Common myeloid progenitor, CD34-positive (primary cell): ENCODE measurements around the gene RALB.

ENCODE experiments used
- CTCF ChIA-PET: fragments of 350-600 bp; sonication (Branson Sonifier 250); formaldehyde crosslinking; loops from one replicate; lab custom pipeline; 2021; ENCODE audit warnings: antibody characterized with exemption; lab: Charles Lee
- POLR2A ChIA-PET: fragments of 350-600 bp; sonication (Branson Sonifier 250); formaldehyde crosslinking; loops from one replicate; lab custom pipeline; 2021; ENCODE audit warnings: antibody characterized with exemption; lab: Charles Lee
- DNase-seq, 3 donors: peaks; one replicate each; pipeline versions ENCODE4 v3.0.0 to v3.0.0-alpha.2; 2013
- H3K27ac ChIP-seq, 2 experiments: 1 replicate in 1 of 2; 2 replicates in 1 of 2; pipeline ENCODE4 v1.7.0; 2013; ENCODE audit warnings: inconsistent platforms in 2 of 2, low read length in 2 of 2, mild to moderate bottlenecking in 2 of 2, low read depth in 1 of 2, moderate library complexity in 1 of 2; ENCODE audit not compliant: severe bottlenecking in 2 of 2, insufficient read depth in 1 of 2, poor library complexity in 1 of 2
- H3K27me3 ChIP-seq, 5 experiments: replicated peaks in 2 of 5; 1 replicate in 3 of 5; 2 replicates in 2 of 5; pipeline versions ENCODE4 v1.6.1 to v1.7.0; 2013; ENCODE audit warnings: low read length in 4 of 5, mild to moderate bottlenecking in 2 of 5, moderate library complexity in 2 of 5, inconsistent platforms in 1 of 5; ENCODE audit not compliant: insufficient read depth in 5 of 5, control insufficient read depth in 4 of 5
- H3K36me3 ChIP-seq, 4 experiments: 1 replicate in 2 of 4; 2 replicates in 2 of 4; pipeline versions ENCODE4 v1.6.1 to v1.7.0; 2013; ENCODE audit warnings: low read length in 3 of 4, control low read depth in 1 of 4, mild to moderate bottlenecking in 1 of 4; ENCODE audit not compliant: control insufficient read depth in 4 of 4, insufficient read depth in 4 of 4
- H3K4me1 ChIP-seq, 4 experiments: 1 replicate in 3 of 4; 2 replicates in 1 of 4; pipeline versions ENCODE4 v1.6.1 to v1.7.1; 2013; ENCODE audit warnings: low read length in 3 of 4, mild to moderate bottlenecking in 3 of 4, control low read depth in 1 of 4, inconsistent platforms in 1 of 4, moderate library complexity in 1 of 4; ENCODE audit not compliant: control insufficient read depth in 4 of 4, insufficient read depth in 4 of 4; ENCODE audit errors: control extremely low read depth in 1 of 4
- H3K4me3 ChIP-seq, 7 experiments: 1 replicate in 4 of 7; 2 replicates in 3 of 7; pipeline versions ENCODE4 v1.5.1 to v1.7.0; 2013; ENCODE audit warnings: mild to moderate bottlenecking in 7 of 7, low read length in 6 of 7, moderate library complexity in 6 of 7, inconsistent platforms in 2 of 7, low read depth in 2 of 7, control low read depth in 1 of 7; ENCODE audit not compliant: insufficient read depth in 4 of 7, control insufficient read depth in 1 of 7; ENCODE audit errors: extremely low read depth in 1 of 7
- H3K9me3 ChIP-seq, 5 experiments: 1 replicate in 4 of 5; 2 replicates in 1 of 5; pipeline versions ENCODE4 v1.6.1 to v1.7.1; 2013; ENCODE audit warnings: low read length in 4 of 5, mild to moderate bottlenecking in 2 of 5, inconsistent platforms in 1 of 5, low read depth in 1 of 5, moderate library complexity in 1 of 5; ENCODE audit not compliant: control insufficient read depth in 4 of 5, insufficient read depth in 2 of 5; ENCODE audit errors: control extremely low read depth in 1 of 5
- WGBS: methylation state at CpG from one replicate; pipeline ENCODE4 v1.1.5; 2013; ENCODE audit not compliant: insufficient coverage; 5-methylcytosine and 5-hydroxymethylcytosine counted together

The RALB gene

DNA sequence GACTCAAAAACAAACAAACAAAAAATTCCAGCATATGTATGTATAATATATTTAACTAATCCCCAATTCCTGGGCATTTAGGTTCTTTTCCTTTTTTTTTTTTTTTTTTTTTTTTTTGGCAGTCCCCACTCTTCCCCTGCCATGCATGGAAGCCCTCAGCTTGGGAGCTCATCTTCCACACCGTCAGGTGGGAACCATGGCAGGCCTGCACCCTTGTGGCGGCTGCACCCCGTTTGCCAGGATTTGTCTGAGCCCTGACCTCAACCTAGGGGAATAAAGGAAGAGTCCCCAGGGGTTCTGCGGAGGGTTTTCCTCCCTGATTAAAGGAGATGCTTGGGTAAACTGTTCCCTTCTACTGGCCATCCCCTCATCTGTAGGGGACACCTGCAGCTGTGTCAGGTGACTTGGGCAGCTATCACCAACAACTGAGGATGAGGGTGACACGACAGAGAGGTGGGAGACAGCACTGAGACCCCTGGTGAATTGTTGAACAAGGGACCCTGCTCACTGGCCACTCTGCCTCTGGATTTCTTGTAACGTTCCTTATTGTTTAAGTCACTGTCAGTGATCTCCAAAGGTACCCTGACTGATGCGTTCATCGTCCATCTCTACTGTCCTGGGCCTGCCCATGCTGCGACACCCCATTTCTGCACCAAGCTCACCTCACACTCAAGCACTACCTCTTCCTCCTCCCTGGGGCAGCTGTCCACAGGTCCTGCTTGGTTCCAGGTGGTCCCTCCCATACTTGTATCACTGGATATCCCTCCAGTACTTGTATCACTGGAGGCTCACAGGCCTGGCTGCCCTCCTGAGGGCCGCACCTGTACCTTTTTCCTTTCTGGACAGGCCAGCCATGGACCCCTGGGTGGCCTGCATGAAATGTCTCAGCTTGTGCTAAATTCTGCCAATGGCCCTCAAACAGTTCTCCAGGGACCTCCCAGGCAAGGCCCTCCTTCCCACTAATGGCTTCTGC, 44.0 kb upstream of the RALB start:
- H3K9me3 ChIP-seq, result no peaks in the 10 kb centered on the region
- ChIA-PET POLR2A (no interaction called here), CTCF (interaction anchor here (0.6 to 1.2 kb wide), 4 partner anchors 9 to 525 kb away, joined by 3 to 4 read pairs (median 3); no protein-coding TSS in a partner anchor)
- H3K36me3 ChIP-seq, result no peaks in the 10 kb centered on the region
- no peaks in the 10 kb centered on the region for H3K27me3 ChIP-seq
- H3K4me3 ChIP-seq, result no peak overlapping the region
- H3K27ac ChIP-seq, result no peak overlapping the region
- peaks cover 0 to 12% (median 5%) of the 10 kb centered on the region in 4 experiments for H3K4me1 ChIP-seq
- 98% methylated on average over 10 of the region's 10 CpGs for WGBS
- DNase-seq, result no peak

DNA sequence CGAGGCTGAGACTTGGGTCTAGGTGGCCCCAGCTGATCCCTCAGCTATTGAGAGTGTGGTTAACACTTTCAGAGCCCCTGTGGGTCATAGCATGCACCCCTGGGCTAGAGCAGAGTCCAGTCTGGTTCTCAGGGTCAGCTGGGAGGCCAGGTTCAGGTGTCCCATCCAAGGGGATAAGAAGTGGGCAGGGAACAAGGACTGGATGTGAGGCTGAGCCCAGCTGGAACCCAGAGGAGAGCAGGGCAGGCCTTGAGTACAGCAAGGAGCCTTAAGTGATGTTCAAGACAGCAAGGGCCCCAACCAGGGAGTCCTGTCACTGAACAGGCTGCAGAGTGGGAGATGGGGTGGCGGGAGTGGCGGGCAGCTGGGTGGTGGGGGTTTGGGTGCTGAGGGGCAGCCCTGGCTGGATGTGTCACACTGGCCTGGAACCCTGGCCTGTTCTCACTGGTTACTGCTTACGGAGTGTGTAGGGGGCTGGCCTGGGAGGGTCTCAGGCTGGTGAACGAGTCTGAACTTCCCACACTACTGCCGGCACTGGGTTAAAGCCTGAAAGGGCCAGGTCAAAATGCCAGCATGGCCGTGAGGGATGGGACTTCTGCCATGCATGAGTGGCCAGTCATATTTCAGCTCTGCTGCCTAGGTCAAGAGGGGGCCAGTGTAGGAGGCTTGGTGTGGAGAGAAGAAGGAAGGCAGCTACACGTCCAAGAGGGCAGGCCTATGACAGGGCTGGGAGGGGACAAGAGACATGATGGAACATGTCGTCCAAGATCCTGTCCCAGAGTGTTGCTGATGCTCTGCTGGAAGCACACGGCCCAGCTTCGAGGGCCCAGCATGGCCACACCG, 43.0 kb upstream of the RALB start:
- Histone ChIP-seq H3K4me1 (peaks cover 0 to 12% (median 5%) of the 10 kb centered on the region in 4 experiments), H3K36me3 (no peaks in the 10 kb centered on the region), H3K4me3 (no peak overlapping the region), H3K27ac (no peak overlapping the region), H3K9me3 (no peaks in the 10 kb centered on the region), H3K27me3 (no peaks in the 10 kb centered on the region)
- POLR2A ChIA-PET, result interaction anchor here (1.1 kb wide), 1 partner anchor 10 kb away, joined by 3 read pairs; no protein-coding TSS in a partner anchor
- CTCF ChIA-PET, result interaction anchor here (0.6 to 0.9 kb wide), 4 partner anchors 11 to 526 kb away, joined by 3 to 4 read pairs (median 3); no protein-coding TSS in a partner anchor
- no peak for DNase-seq
- WGBS, result 64% methylated on average over 9 of the region's 12 CpGs

DNA sequence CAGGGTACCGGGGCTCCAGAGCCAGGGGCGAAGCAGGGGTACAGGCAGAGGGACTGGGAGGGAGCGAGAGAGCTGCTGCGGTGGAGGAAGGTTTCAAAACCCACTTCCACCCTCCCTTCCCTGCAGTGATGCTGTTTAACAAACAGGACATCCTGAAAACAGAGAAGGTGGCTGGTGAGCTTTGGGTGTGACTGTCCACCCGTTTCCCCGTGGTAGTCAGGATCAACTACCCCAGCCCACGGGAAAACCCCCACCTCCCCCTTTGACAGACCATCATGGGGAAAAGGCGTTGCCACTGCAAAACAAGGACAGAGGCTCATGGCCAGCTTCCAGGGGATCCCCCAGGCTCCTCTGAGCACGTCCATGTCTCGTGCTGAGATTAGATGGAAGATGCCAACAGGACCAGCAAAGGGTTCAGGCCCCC, 42.4 kb upstream of the RALB start:
- Histone ChIP-seq H3K4me1 (peaks cover 0 to 12% (median 5%) of the 10 kb centered on the region in 4 experiments), H3K9me3 (no peaks in the 10 kb centered on the region), H3K27me3 (no peaks in the 10 kb centered on the region), H3K36me3 (no peaks in the 10 kb centered on the region), H3K27ac (no peak overlapping the region), H3K4me3 (no peak overlapping the region)
- DNase-seq, result peak in 2 of 3 donors; percentile 68 to 74
- POLR2A ChIA-PET, result interaction anchor here (1.1 kb wide), 1 partner anchor 9 kb away, joined by 3 read pairs; no protein-coding TSS in a partner anchor
- 11% methylated on average over 8 of the region's 10 CpGs for WGBS
- CTCF ChIA-PET, result interaction anchor here (0.8 kb wide), 1 partner anchor 34 kb away, joined by 3 read pairs; no protein-coding TSS in a partner anchor

DNA sequence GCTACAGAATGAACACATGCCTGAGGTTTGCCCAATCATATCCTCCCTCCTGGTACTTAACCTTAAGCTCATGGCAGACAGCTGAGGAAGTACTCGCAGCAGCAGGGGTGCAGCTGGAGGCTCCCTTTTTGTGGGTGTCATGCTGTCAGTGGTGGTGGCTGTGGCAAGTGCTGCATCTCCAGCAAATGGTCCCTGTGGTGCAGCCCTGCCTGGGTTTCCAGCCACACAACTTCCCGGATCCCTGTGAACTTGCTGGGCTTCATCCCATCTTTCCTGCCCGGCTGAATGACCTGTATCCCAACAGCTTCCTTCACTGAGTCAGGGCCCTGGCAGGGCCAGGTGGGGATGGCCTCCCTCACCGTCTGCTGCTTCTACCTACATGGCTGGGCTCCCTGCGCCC, 34.5 kb upstream of the RALB start:
- no peak overlapping the region for H3K27ac ChIP-seq
- ChIA-PET CTCF (interaction anchor here (1.5 kb wide), 1 partner anchor 16 kb away, joined by 3 read pairs; no protein-coding TSS in a partner anchor), POLR2A (no interaction called here)
- WGBS, result 92% methylated on average over 5 of the region's 5 CpGs
- peaks cover 0 to 18% (median 7%) of the 10 kb centered on the region in 4 experiments for H3K4me1 ChIP-seq
- no peak overlapping the region for H3K4me3 ChIP-seq
- H3K27me3 ChIP-seq, result no peaks in the 10 kb centered on the region
- H3K36me3 ChIP-seq, result peaks cover 0 to 23% (median 12%) of the 10 kb centered on the region in 4 experiments
- DNase-seq, result no peak
- peaks cover 0 to 14% (median 0%) of the 10 kb centered on the region in 5 experiments for H3K9me3 ChIP-seq

DNA sequence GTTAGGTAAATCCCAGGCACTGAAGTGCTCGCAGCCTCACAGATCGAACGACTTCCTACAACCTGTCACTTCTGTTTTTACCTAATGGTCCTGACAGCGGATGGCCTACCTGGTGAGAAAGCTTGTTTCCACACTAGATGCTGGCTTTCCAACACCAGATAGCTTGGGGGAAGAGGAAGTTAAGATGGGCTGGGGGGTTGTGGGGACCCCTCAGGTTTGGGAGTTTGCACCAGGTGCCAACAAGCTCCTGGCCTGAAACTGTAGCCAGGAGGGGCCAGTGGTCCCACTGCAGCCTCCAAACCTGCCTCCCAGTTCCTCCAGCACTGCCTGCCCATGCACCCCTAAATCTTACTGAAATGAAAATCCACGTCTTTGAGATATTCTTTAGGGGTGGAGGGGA, 33.4 kb upstream of the RALB start:
- Histone ChIP-seq H3K27me3 (no peaks in the 10 kb centered on the region), H3K27ac (no peak overlapping the region), H3K4me1 (peaks cover 3 to 26% (median 15%) of the 10 kb centered on the region in 4 experiments), H3K4me3 (no peak overlapping the region), H3K36me3 (peaks cover 0 to 23% (median 12%) of the 10 kb centered on the region in 4 experiments), H3K9me3 (peaks cover 0 to 14% (median 0%) of the 10 kb centered on the region in 5 experiments)
- 100% methylated on average over 4 of the region's 5 CpGs for WGBS
- ChIA-PET POLR2A (interaction anchor here (1.2 kb wide), 1 partner anchor 9 kb away, joined by 3 read pairs; no protein-coding TSS in a partner anchor), CTCF (interaction anchor here (2.4 kb wide), 1 partner anchor 94 kb away, joined by 5 read pairs; no protein-coding TSS in a partner anchor)
- DNase-seq, result no peak

DNA sequence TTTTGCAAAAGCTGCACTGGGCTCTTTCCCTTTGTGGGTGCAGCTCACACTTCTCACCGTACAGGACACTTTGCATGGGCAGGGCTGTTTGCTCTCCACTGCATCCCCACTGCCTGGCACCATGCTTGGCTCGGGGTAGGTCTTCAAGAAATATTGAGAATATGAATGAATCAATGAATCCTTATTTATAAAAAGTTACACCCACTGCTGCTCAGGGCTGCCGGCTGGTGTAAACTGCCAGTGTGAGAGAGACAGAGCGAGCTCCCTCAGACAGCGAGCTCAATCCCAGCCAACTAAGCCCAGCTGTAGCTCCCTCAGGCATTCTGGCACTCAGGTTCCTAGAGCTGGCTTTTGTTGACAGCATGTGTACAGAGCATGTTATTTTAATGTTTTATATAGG, 32.9 kb upstream of the RALB start:
- H3K27me3 ChIP-seq, result no peaks in the 10 kb centered on the region
- no peak overlapping the region for H3K4me3 ChIP-seq
- ChIA-PET POLR2A (interaction anchor here (1.2 kb wide), 1 partner anchor 10 kb away, joined by 3 read pairs; no protein-coding TSS in a partner anchor), CTCF (interaction anchor here (2.4 kb wide), 1 partner anchor 93 kb away, joined by 5 read pairs; no protein-coding TSS in a partner anchor)
- no peak for DNase-seq
- peaks cover 0 to 23% (median 12%) of the 10 kb centered on the region in 4 experiments for H3K36me3 ChIP-seq
- H3K4me1 ChIP-seq, result peaks cover 3 to 28% (median 15%) of the 10 kb centered on the region in 4 experiments
- peaks cover 0 to 14% (median 0%) of the 10 kb centered on the region in 5 experiments for H3K9me3 ChIP-seq
- H3K27ac ChIP-seq, result no peak overlapping the region
- 96% methylated on average over 3 of the region's 5 CpGs for WGBS
